D721Med (cell line): ENCODE data around the gene ACP7.

Experiments
- DNase-seq: peaks from one replicate; pipeline ENCODE4 v3.0.0; 2011; ENCODE audit warnings: low spot score; ENCODE audit not compliant: insufficient read length
- FAIRE-seq: peaks from 2 replicates; lab custom pipeline; 2011; peaks lifted over from hg19 to GRCh38; lab: Jason Lieb, UNC
- CTCF ChIP-seq: IDR thresholded peaks from 2 replicates; pipeline ENCODE4 v1.5.1; 2012; ENCODE audit warnings: mild to moderate bottlenecking, control low read depth; ENCODE audit not compliant: insufficient read depth; ENCODE audit errors: missing control alignments

The ACP7 gene

GRCh38 chr19:39157997-39158389 lies 73.8 kb downstream of the ACP7 start:
- no peak for TF ChIP-seq CTCF
- FAIRE-seq (no peak), DNase-seq (no peak)

GRCh38 chr19:39158646-39159260 lies 74.6 kb downstream of the ACP7 start:
- FAIRE-seq = no peak
- no peak for DNase-seq

GRCh38 chr19:39160523-39160861 lies 76.3 kb downstream of the ACP7 start:
- DNase-seq (no peak), FAIRE-seq (no peak)
- TF ChIP-seq CTCF = no peak

More at GRCh38 chr19:39158646-39159260, 74.6 kb downstream of the ACP7 start:
- no peak for TF ChIP-seq CTCF
